HepG2 (cell line): ENCODE results near the gene SRCIN1. TPM values are rescaled to one million over a fixed set of nuclear protein-coding genes. Genes with fewer than 3 reads are reported as not detected.
A peak's percentile ranks its signal among the peaks of the same experiment; 100 is the strongest.

Source experiments
- BORCS8-MEF2B ChIP-seq: sonication (generic); formaldehyde crosslinking; IDR thresholded peaks from 2 replicates; pipeline ENCODE4 v1.8.0; 2022; ENCODE audit warnings: mild to moderate bottlenecking, missing genetic modification reagents
- CENPT ChIP-seq: sonication (generic); formaldehyde crosslinking; IDR thresholded peaks from 2 replicates; pipeline ENCODE4 v1.8.0; 2022; ENCODE audit warnings: low read depth, mild to moderate bottlenecking, moderate library complexity, missing genetic modification reagents
- EP300 ChIP-seq, 3 experiments: sonication (generic) in 1 of 3; formaldehyde crosslinking in 1 of 3; IDR thresholded peaks; 2 replicates each; pipeline versions ENCODE4 v1.5.1 to v1.6.1; 2011 to 2020; ENCODE audit warnings: low read depth in 2 of 3, low read length in 2 of 3, borderline replicate concordance in 1 of 3, improper control_type of control experiment in 1 of 3, mild to moderate bottlenecking in 1 of 3, missing genetic modification reagents in 1 of 3, moderate library complexity in 1 of 3
- HNRNPL ChIP-seq: fragments of 200-400 bp; formaldehyde crosslinking; IDR thresholded peaks from 2 replicates; pipeline ENCODE4 v1.6.1; 2017; ENCODE audit warnings: mild to moderate bottlenecking, low read depth, low read length
- KLF15 ChIP-seq: sonication (generic); formaldehyde crosslinking; IDR thresholded peaks from 2 replicates; pipeline ENCODE4 v1.8.1; 2023; ENCODE audit warnings: borderline replicate concordance, mild to moderate bottlenecking, inconsistent platforms, missing genetic modification reagents, mixed read lengths
- LRRFIP1 ChIP-seq: sonication (generic); formaldehyde crosslinking; conservative IDR thresholded peaks from 2 replicates; pipeline ENCODE4 v1.4.0; 2020; ENCODE audit warnings: missing genetic modification reagents
- NBN ChIP-seq: fragments of 450-650 bp; conservative IDR thresholded peaks from 2 replicates; pipeline ENCODE4 v1.6.1; 2017
- NFE2L1 ChIP-seq: sonication (generic); formaldehyde crosslinking; IDR thresholded peaks from 2 replicates; pipeline ENCODE4 v1.4.0; 2020; ENCODE audit warnings: missing genetic modification reagents, mild to moderate bottlenecking, borderline replicate concordance
- NR1H2 ChIP-seq: sonication (generic); formaldehyde crosslinking; IDR thresholded peaks from 2 replicates; pipeline ENCODE4 v1.8.1; 2022; ENCODE audit warnings: low read depth, missing genetic modification reagents, borderline replicate concordance
- RXRA ChIP-seq: sonication (generic); formaldehyde crosslinking; IDR thresholded peaks from 2 replicates; pipeline ENCODE4 v1.5.1; 2020; ENCODE audit warnings: missing genetic modification reagents
- SMARCE1 ChIP-seq: fragments of 450-650 bp; IDR thresholded peaks from 2 replicates; pipeline ENCODE4 v1.6.1; 2017; ENCODE audit warnings: borderline replicate concordance
- SOX6 ChIP-seq, 2 experiments: fragments of 450-650 bp in 1 of 2; sonication (generic) in 1 of 2; formaldehyde crosslinking in 1 of 2; IDR thresholded peaks; 2 replicates each; pipeline versions ENCODE4 v1.4.0 to v1.6.1; 2017 to 2020; ENCODE audit warnings: antibody characterized with exemption in 1 of 2, mild to moderate bottlenecking in 1 of 2, missing genetic modification reagents in 1 of 2
- ZNF205 ChIP-seq: IDR thresholded peaks from 2 replicates; pipeline ENCODE4 v1.6.1; 2018; ENCODE audit warnings: missing biosample characterization, missing genetic modification reagents
- ZNF225 ChIP-seq: sonication (generic); formaldehyde crosslinking; IDR thresholded peaks from 2 replicates; pipeline ENCODE4 v1.4.0; 2020; ENCODE audit warnings: mild to moderate bottlenecking, missing genetic modification reagents
- ZNF432 ChIP-seq: sonication (generic); formaldehyde crosslinking; IDR thresholded peaks from 2 replicates; pipeline ENCODE4 v1.5.0; 2020; ENCODE audit warnings: missing genetic modification reagents, mild to moderate bottlenecking, borderline replicate concordance
- ZNF816 ChIP-seq: sonication (generic); formaldehyde crosslinking; IDR thresholded peaks from 2 replicates; pipeline ENCODE4 v1.8.0; 2022; ENCODE audit warnings: missing genetic modification reagents, mild to moderate bottlenecking, borderline replicate concordance
- polyA plus RNA-seq, 8 experiments: library from polyadenylated mRNA; depleted of rRNA in 3 of 8; stranded (reverse) in 7 of 8; unstranded in 1 of 8; fragments of >200 nt; fragmentation: Illumina TruSeq in 4 of 8; extraction: Trizol in 4 of 8; gene quantifications; 2 replicates each; pipeline versions ENCODE4 v1.2.1 to v1.2.3, GENCODE V29; 2011 to 2016; ENCODE audit warnings: low read depth in 4 of 8, missing spikeins in 1 of 8, mixed read lengths in 1 of 8; ENCODE audit not compliant: insufficient read depth in 1 of 8
- total RNA-seq, 5 experiments: library from RNA; depleted of rRNA; stranded (reverse); fragments of >200 nt; fragmentation: Illumina TruSeq; extraction: Trizol; gene quantifications; 2 replicates each; pipeline ENCODE4 v1.2.3, GENCODE V29; 2016; ENCODE audit warnings: low read depth in 1 of 5
- TF ChIP-seq, protein P1 (sequence below), 2 experiments: sonication (generic) in 1 of 2; formaldehyde crosslinking in 1 of 2; IDR thresholded peaks; 2 replicates each; pipeline versions ENCODE4 v1.5.1 to v1.6.1; 2011 to 2020; ENCODE audit warnings: borderline replicate concordance in 1 of 2, low read depth in 1 of 2, low read length in 1 of 2, mild to moderate bottlenecking in 1 of 2, missing genetic modification reagents in 1 of 2, moderate library complexity in 1 of 2
- TF ChIP-seq, protein P2 (sequence below): sonication (generic); formaldehyde crosslinking; IDR thresholded peaks from 2 replicates; pipeline ENCODE4 v1.4.0; 2020; ENCODE audit warnings: missing genetic modification reagents
- TF ChIP-seq, protein P3 (sequence below): sonication (generic); formaldehyde crosslinking; IDR thresholded peaks from 2 replicates; pipeline ENCODE4 v1.5.0; 2020; ENCODE audit warnings: mild to moderate bottlenecking, missing genetic modification reagents, borderline replicate concordance

The SRCIN1 gene
- total and polyA plus RNA-seq, 2 of the 13 experiments (the other 11 are each of a cell fraction or from before 2014, with no cell fraction given), result 1.2 to 9.6 TPM

GRCh38 chr17:38604479-38605403 lies 1.0 kb downstream of the SRCIN1 start (continued):
- TF ChIP-seq, protein P1, sequence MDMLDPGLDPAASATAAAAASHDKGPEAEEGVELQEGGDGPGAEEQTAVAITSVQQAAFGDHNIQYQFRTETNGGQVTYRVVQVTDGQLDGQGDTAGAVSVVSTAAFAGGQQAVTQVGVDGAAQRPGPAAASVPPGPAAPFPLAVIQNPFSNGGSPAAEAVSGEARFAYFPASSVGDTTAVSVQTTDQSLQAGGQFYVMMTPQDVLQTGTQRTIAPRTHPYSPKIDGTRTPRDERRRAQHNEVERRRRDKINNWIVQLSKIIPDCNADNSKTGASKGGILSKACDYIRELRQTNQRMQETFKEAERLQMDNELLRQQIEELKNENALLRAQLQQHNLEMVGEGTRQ (IDR thresholded peaks at IDR 0.05; ENCODE audit: low read depth, low read length), result no peak
- TF ChIP-seq, protein P1 (CRISPR knock-in tag; IDR thresholded peaks at IDR 0.05; ENCODE audit: borderline replicate concordance), result no peak
- TF ChIP-seq NR1H2 (CRISPR knock-in tag) (no peak), ZNF205 (CRISPR knock-in tag) (no peak), NFE2L1 (CRISPR knock-in tag) (no peak), KLF15 (CRISPR knock-in tag) (no peak), ZNF816 (no peak), LRRFIP1 (CRISPR knock-in tag) (no peak), EP300 (IDR thresholded peaks at IDR 0.05; ENCODE audit: low read depth in 2 of 2, low read length in 2 of 2) (no peak), EP300 (CRISPR knock-in tag; IDR thresholded peaks at IDR 0.05; ENCODE audit: borderline replicate concordance) (no peak), ZNF225 (CRISPR knock-in tag) (peak; percentile 67; the same call in 1 of the 2 replicates), RXRA (CRISPR knock-in tag) (peak; percentile 70), NBN (no peak), HNRNPL (0 out of 2 replicates have a peak, but pooled peaks have one; percentile 45), BORCS8-MEF2B (CRISPR knock-in tag) (0 out of 2 replicates have a peak, but pooled peaks have one; percentile 34), SMARCE1 (no peak), SOX6 (IDR thresholded peaks at IDR 0.05) (no peak), SOX6 (CRISPR knock-in tag; IDR thresholded peaks at IDR 0.05) (peak; percentile 41), ZNF432 (CRISPR knock-in tag) (no peak), CENPT (no peak)
- TF ChIP-seq, protein P2, sequence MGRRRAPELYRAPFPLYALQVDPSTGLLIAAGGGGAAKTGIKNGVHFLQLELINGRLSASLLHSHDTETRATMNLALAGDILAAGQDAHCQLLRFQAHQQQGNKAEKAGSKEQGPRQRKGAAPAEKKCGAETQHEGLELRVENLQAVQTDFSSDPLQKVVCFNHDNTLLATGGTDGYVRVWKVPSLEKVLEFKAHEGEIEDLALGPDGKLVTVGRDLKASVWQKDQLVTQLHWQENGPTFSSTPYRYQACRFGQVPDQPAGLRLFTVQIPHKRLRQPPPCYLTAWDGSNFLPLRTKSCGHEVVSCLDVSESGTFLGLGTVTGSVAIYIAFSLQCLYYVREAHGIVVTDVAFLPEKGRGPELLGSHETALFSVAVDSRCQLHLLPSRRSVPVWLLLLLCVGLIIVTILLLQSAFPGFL (CRISPR knock-in tag), result no peak
- TF ChIP-seq, protein P3, sequence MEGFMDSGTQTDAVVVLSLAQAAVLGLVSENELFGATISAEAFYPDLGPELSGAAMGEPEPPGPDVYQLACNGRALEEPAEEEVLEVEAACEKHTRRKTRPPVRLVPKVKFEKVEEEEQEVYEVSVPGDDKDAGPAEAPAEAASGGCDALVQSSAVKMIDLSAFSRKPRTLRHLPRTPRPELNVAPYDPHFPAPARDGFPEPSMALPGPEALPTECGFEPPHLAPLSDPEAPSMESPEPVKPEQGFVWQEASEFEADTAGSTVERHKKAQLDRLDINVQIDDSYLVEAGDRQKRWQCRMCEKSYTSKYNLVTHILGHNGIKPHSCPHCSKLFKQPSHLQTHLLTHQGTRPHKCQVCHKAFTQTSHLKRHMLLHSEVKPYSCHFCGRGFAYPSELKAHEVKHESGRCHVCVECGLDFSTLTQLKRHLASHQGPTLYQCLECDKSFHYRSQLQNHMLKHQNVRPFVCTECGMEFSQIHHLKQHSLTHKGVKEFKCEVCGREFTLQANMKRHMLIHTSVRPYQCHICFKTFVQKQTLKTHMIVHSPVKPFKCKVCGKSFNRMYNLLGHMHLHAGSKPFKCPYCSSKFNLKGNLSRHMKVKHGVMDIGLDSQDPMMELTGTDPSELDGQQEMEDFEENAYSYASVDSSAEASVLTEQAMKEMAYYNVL (CRISPR knock-in tag), result peak; percentile 75; the same call in 1 of the 2 replicates
